HepG2 (cell line): ENCODE data around the gene PGAP1. TPM values are rescaled to one million over a fixed set of nuclear protein-coding genes. Genes with fewer than 3 reads are reported as not detected.

Experiments
- AGO2 ChIP-seq: fragments of 200-400 bp; formaldehyde crosslinking; optimal IDR thresholded peaks from 2 replicates; pipeline ENCODE3; 2017; ENCODE audit warnings: mild to moderate bottlenecking, low read depth, low read length, moderate library complexity
- CHD2 ChIP-seq: IDR thresholded peaks from 2 replicates; pipeline ENCODE4 v1.6.1; 2011; ENCODE audit warnings: low read depth, low read length, improper control_type of control experiment
- DRAP1 ChIP-seq: IDR thresholded peaks from 2 replicates; pipeline ENCODE4 v1.6.1; 2016; ENCODE audit warnings: missing genetic modification reagents, missing compliant biosample characterization
- EP300 ChIP-seq, 3 experiments: sonication (generic) in 1 of 3; formaldehyde crosslinking in 1 of 3; IDR thresholded peaks; 2 replicates each; pipeline versions ENCODE4 v1.5.1 to v1.6.1; 2011 to 2020; ENCODE audit warnings: low read depth in 2 of 3, low read length in 2 of 3, borderline replicate concordance in 1 of 3, improper control_type of control experiment in 1 of 3, mild to moderate bottlenecking in 1 of 3, missing genetic modification reagents in 1 of 3, moderate library complexity in 1 of 3
- HMG20A ChIP-seq: IDR thresholded peaks from 2 replicates; pipeline ENCODE4 v1.6.1; 2016; ENCODE audit warnings: borderline replicate concordance
- ISL2 ChIP-seq: sonication (generic); formaldehyde crosslinking; IDR thresholded peaks from 2 replicates; pipeline ENCODE4 v1.5.0; 2020; ENCODE audit warnings: missing genetic modification reagents
- JDP2 ChIP-seq: sonication (generic); formaldehyde crosslinking; IDR thresholded peaks from 2 replicates; pipeline ENCODE4 v1.8.1; 2022; ENCODE audit warnings: missing genetic modification reagents, borderline replicate concordance
- PAF1 ChIP-seq: IDR thresholded peaks from 2 replicates; pipeline ENCODE4 v1.6.1; 2016; ENCODE audit warnings: missing genetic modification reagents, missing compliant biosample characterization
- RFX1 ChIP-seq: fragments of 450-650 bp; IDR thresholded peaks from 2 replicates; pipeline ENCODE4 v1.6.1; 2017
- RORA ChIP-seq: sonication (generic); formaldehyde crosslinking; IDR thresholded peaks from 2 replicates; pipeline ENCODE4 v1.5.0; 2020; ENCODE audit warnings: mild to moderate bottlenecking, missing genetic modification reagents, moderate library complexity
- SMAD3 ChIP-seq: sonication (generic); formaldehyde crosslinking; IDR thresholded peaks from 2 replicates; pipeline ENCODE4 v1.4.0; 2020; ENCODE audit warnings: missing genetic modification reagents
- TEF ChIP-seq: sonication (generic); formaldehyde crosslinking; IDR thresholded peaks from 2 replicates; pipeline ENCODE4 v1.5.0; 2020; ENCODE audit warnings: missing genetic modification reagents
- TRAFD1 ChIP-seq: sonication (generic); formaldehyde crosslinking; IDR thresholded peaks from 2 replicates; pipeline ENCODE4 v1.5.1; 2020; ENCODE audit warnings: missing genetic modification reagents, mild to moderate bottlenecking, borderline replicate concordance
- ZEB1 ChIP-seq: IDR thresholded peaks from 2 replicates; pipeline ENCODE4 v1.6.1; 2012; ENCODE audit warnings: mild to moderate bottlenecking, low read depth, inconsistent platforms; ENCODE audit not compliant: insufficient replicate concordance
- ZNF225 ChIP-seq: sonication (generic); formaldehyde crosslinking; IDR thresholded peaks from 2 replicates; pipeline ENCODE4 v1.4.0; 2020; ENCODE audit warnings: mild to moderate bottlenecking, missing genetic modification reagents
- ZNF264 ChIP-seq: sonication (generic); formaldehyde crosslinking; IDR thresholded peaks from 2 replicates; pipeline ENCODE4 v1.4.0; 2020; ENCODE audit warnings: missing genetic modification reagents
- ZNF331 ChIP-seq: sonication (generic); formaldehyde crosslinking; IDR thresholded peaks from 2 replicates; pipeline ENCODE4 v1.4.0; 2020; ENCODE audit warnings: missing genetic modification reagents
- ZNF687 ChIP-seq: sonication (generic); formaldehyde crosslinking; IDR thresholded peaks from 2 replicates; pipeline ENCODE4 v1.5.1; 2020; ENCODE audit warnings: mild to moderate bottlenecking, missing genetic modification reagents, moderate library complexity
- ZNF740 ChIP-seq: sonication (generic); formaldehyde crosslinking; IDR thresholded peaks from 2 replicates; pipeline ENCODE4 v1.4.0; 2020; ENCODE audit warnings: missing genetic modification reagents
- ZSCAN25 ChIP-seq: sonication (generic); formaldehyde crosslinking; IDR thresholded peaks from 2 replicates; pipeline ENCODE4 v1.8.0; 2022; ENCODE audit warnings: mild to moderate bottlenecking, missing genetic modification reagents
- ZSCAN9 ChIP-seq: IDR thresholded peaks from 2 replicates; pipeline ENCODE4 v1.6.1; 2016; ENCODE audit warnings: borderline replicate concordance
- polyA plus RNA-seq, 8 experiments: library from polyadenylated mRNA; depleted of rRNA in 3 of 8; stranded (reverse) in 7 of 8; unstranded in 1 of 8; fragments of >200 nt; fragmentation: Illumina TruSeq in 4 of 8; extraction: Trizol in 4 of 8; gene quantifications; 2 replicates each; pipeline versions ENCODE4 v1.2.1 to v1.2.3, GENCODE V29; 2011 to 2016; ENCODE audit warnings: low read depth in 4 of 8, missing spikeins in 1 of 8, mixed read lengths in 1 of 8; ENCODE audit not compliant: insufficient read depth in 1 of 8
- total RNA-seq, 5 experiments: library from RNA; depleted of rRNA; stranded (reverse); fragments of >200 nt; fragmentation: Illumina TruSeq; extraction: Trizol; gene quantifications; 2 replicates each; pipeline ENCODE4 v1.2.3, GENCODE V29; 2016; ENCODE audit warnings: low read depth in 1 of 5

Gene PGAP1
- total and polyA plus RNA-seq, 2 of the 13 experiments (the other 11 are each of a cell fraction or from before 2014, with no cell fraction given) = 4.1 to 6.4 TPM

GRCh38 chr2:196925768-196926561 lies 542 bp downstream of the PGAP1 start (continued):
- TF ChIP-seq EP300 (IDR thresholded peaks at IDR 0.05; ENCODE audit: low read depth in 2 of 2, low read length in 2 of 2) = no peak
- TF ChIP-seq EP300 (CRISPR knock-in tag; IDR thresholded peaks at IDR 0.05; ENCODE audit: borderline replicate concordance) = no peak
- 0 out of 2 replicates have a peak, but pooled peaks have one; percentile 12 for TF ChIP-seq ZNF331 (CRISPR knock-in tag)
- TF ChIP-seq JDP2 = no peak
- TF ChIP-seq ISL2 (CRISPR knock-in tag) = 0 out of 2 replicates have a peak, but pooled peaks have one; percentile 29
- no peak for TF ChIP-seq SMAD3 (CRISPR knock-in tag)
- no peak for TF ChIP-seq DRAP1 (CRISPR knock-in tag)
- no peak for TF ChIP-seq TEF (CRISPR knock-in tag)
- no peak for TF ChIP-seq ZNF687 (CRISPR knock-in tag)
- 0 out of 2 replicates have a peak, but pooled peaks have one; percentile 20 for TF ChIP-seq ZNF264
- TF ChIP-seq CHD2 = no peak
- peak; percentile 95 for TF ChIP-seq ZSCAN25 (CRISPR knock-in tag)
- no peak for TF ChIP-seq RFX1
- TF ChIP-seq AGO2 = no peak
- no peak for TF ChIP-seq ZNF740 (CRISPR knock-in tag)
- no peak for TF ChIP-seq PAF1 (CRISPR knock-in tag)
- TF ChIP-seq RORA (CRISPR knock-in tag) = no peak
- TF ChIP-seq ZSCAN9 = no peak
- TF ChIP-seq ZNF225 (CRISPR knock-in tag) = no peak
- TF ChIP-seq HMG20A (CRISPR knock-in tag) = no peak
- TF ChIP-seq TRAFD1 (CRISPR knock-in tag) = no peak
- TF ChIP-seq ZEB1 = peak; percentile 19
